Gastrocnemius medialis (tissue), 4 donors: ENCODE results near the gene WNT8B. TPM values are rescaled to one million over a fixed set of nuclear protein-coding genes. Genes with fewer than 3 reads are reported as not detected.

ENCODE experiments used
- ATAC-seq, 2 donors: fragments of 150-250 bp; one replicate each; pipeline ENCODE4 v1.9.1; 2016
- DNase-seq, 2 donors: peaks; one replicate each; pipeline ENCODE4 v3.0.0-alpha.2; 2019
- H3K27ac ChIP-seq, 4 donors: fragments of 200-600 bp; sonication (generic); 1 replicate in 1 of 4; 2 replicates in 3 of 4; pipeline ENCODE4 v1.5.1; 2016 to 2018; ENCODE audit warnings: mild to moderate bottlenecking in 2 of 4, moderate library complexity in 1 of 4
- H3K27me3 ChIP-seq, 3 donors: fragments of 200-600 bp; sonication (generic) in 2 of 3; 1 replicate in 1 of 3; 2 replicates in 2 of 3; pipeline versions ENCODE4 v1.5.1 to v1.6.0; 2016 to 2019; ENCODE audit warnings: mild to moderate bottlenecking in 1 of 3, moderate library complexity in 1 of 3
- H3K36me3 ChIP-seq, 2 donors: fragments of 200-600 bp; sonication (generic) in 1 of 2; one replicate each; pipeline ENCODE4 v1.5.1; 2017 to 2018
- H3K4me1 ChIP-seq, 2 donors: fragments of 200-600 bp; sonication (generic) in 1 of 2; one replicate each; pipeline ENCODE4 v1.5.1; 2016 to 2017; ENCODE audit warnings: mild to moderate bottlenecking in 2 of 2
- H3K4me3 ChIP-seq, 4 donors: fragments of 200-600 bp; sonication (generic) in 3 of 4; 1 replicate in 1 of 4; 2 replicates in 3 of 4; pipeline ENCODE4 v1.5.1; 2016 to 2019; ENCODE audit warnings: mild to moderate bottlenecking in 2 of 4
- H3K9me3 ChIP-seq, 3 donors: fragments of 200-600 bp; sonication (generic) in 2 of 3; 1 replicate in 1 of 3; 2 replicates in 2 of 3; pipeline ENCODE4 v1.5.1; 2016 to 2019
- CTCF ChIP-seq, 5 experiments: fragments of 450-650 bp in 3 of 5; fragments of 200-600 bp in 2 of 5; sonication (generic) in 2 of 5; IDR thresholded peaks in 4 of 5; conservative IDR thresholded peaks in 1 of 5; 1 replicate in 4 of 5; 2 replicates in 1 of 5; pipeline ENCODE4 v1.5.1; 2016 to 2019; ENCODE audit warnings: antibody characterized with exemption in 5 of 5, mild to moderate bottlenecking in 3 of 5, moderate library complexity in 3 of 5
- POLR2A ChIP-seq, 2 donors: fragments of 450-650 bp; IDR thresholded peaks; one replicate each; pipeline ENCODE4 v1.6.1; 2017; ENCODE audit warnings: antibody characterized with exemption in 2 of 2, mild to moderate bottlenecking in 2 of 2, moderate library complexity in 2 of 2
- in situ Hi-C, 4 donors: fragments of 200-750 bp; cut with MboI; loops; one replicate each; pipeline versions ENCODE4 v1.15.0 to v1.8.0; 2017; ENCODE audit warnings: low sequenced_read_pairs in 4 of 4
- intact Hi-C: fragments of 100-400 bp; cut with DNase I; formaldehyde crosslinking; loops from one replicate; pipeline ENCODE4 v1.15.1; 2023; ENCODE audit warnings: low total_unique reads
- total RNA-seq, 4 donors: library from RNA; depleted of rRNA; stranded (reverse); fragments of >200 nt; gene quantifications; one replicate each; pipeline versions ENCODE4 v1.1.0 to v1.2.3, GENCODE V29; 2016

WNT8B gene
- total RNA-seq, 4 donors from 2014 or later: not detected

GRCh38 chr10:100446130-100446761, 16.6 kb upstream of the WNT8B start:
- TF ChIP-seq CTCF (IDR thresholded peaks at IDR 0.05 in 4 of 5, conservative IDR thresholded peaks at IDR 0.05 in 1 of 5) (no peak), POLR2A (IDR thresholded peaks at IDR 0.05) (no peak)
- Histone ChIP-seq H3K27me3 (no peaks in the 10 kb centered on the region), H3K4me1 (no peaks in the 10 kb centered on the region), H3K36me3 (no peaks in the 10 kb centered on the region), H3K9me3 (no peaks in the 10 kb centered on the region), H3K4me3 (no peak overlapping the region), H3K27ac (no peak overlapping the region)
- in situ Hi-C loops (no loop called here), intact Hi-C loops (no loop called here)
- no peak for ATAC-seq
- DNase-seq: no peak

DNA sequence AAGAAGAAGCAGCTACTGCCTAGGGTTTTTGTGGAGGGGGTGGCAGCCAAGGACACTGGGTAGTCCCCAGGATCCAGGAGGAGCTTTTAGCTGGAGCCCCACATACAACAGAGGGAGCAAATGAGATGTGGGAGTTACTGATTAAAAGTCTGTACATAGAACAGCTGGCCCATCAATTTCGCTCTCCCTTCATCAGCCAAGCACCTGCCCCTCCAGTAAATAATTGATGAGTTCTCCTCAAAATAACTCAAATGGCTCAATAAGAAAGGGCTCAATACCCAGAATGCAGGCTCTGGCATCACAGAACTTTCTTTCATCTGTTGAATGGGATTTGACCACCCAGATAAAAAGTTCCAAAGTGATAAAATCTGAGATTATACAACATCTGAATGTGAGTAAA, 15.1 kb upstream of the WNT8B start:
- H3K27me3 ChIP-seq: no peaks in the 10 kb centered on the region
- in situ Hi-C loops: no loop called here
- H3K36me3 ChIP-seq: no peaks in the 10 kb centered on the region
- TF ChIP-seq CTCF (IDR thresholded peaks at IDR 0.05 in 4 of 5, conservative IDR thresholded peaks at IDR 0.05 in 1 of 5): no peak
- TF ChIP-seq POLR2A (IDR thresholded peaks at IDR 0.05): no peak
- no peak for DNase-seq
- H3K27ac ChIP-seq: no peak overlapping the region
- ATAC-seq: no peak
- no peaks in the 10 kb centered on the region for H3K4me1 ChIP-seq
- H3K9me3 ChIP-seq: no peaks in the 10 kb centered on the region
- intact Hi-C loops: no loop called here
- no peak overlapping the region for H3K4me3 ChIP-seq

DNA sequence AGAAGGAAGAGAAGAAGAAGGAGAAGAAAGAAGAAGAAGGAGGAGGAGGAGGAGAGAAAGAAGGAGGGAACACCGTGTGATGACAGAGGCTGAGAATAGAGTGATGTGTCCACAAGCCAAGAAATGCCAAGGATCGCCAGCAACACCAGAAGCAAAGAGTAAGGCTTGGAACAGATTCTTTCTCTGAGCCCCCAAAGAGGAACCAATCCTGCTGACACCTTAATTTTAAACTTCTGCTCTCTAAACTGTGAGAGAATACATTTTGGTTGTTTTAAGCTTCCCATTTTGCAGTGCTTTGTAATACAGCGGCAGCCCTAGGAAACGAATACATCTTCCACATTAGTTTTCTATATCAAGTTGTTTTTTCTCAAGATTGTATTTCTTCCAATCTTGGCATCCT, 13.9 kb upstream of the WNT8B start:
- DNase-seq: no peak

GRCh38 chr10:100468322-100468721, 5.5 kb downstream of the WNT8B start:
- intact Hi-C loops (no loop called here), in situ Hi-C loops (no loop called here)
- Histone ChIP-seq H3K27ac (no peak overlapping the region), H3K4me1 (no peaks in the 10 kb centered on the region), H3K27me3 (no peaks in the 10 kb centered on the region), H3K9me3 (no peaks in the 10 kb centered on the region), H3K4me3 (no peak overlapping the region), H3K36me3 (no peaks in the 10 kb centered on the region)
- no peak for DNase-seq
- TF ChIP-seq POLR2A (IDR thresholded peaks at IDR 0.05): no peak
- TF ChIP-seq CTCF (IDR thresholded peaks at IDR 0.05 in 4 of 5, conservative IDR thresholded peaks at IDR 0.05 in 1 of 5): no peak
- no peak for ATAC-seq

More for the DNA sequence above, 13.9 kb upstream of the WNT8B start:
- H3K27me3 ChIP-seq: no peaks in the 10 kb centered on the region
- in situ Hi-C loops (no loop called here), intact Hi-C loops (no loop called here)
- H3K36me3 ChIP-seq: no peaks in the 10 kb centered on the region
- ATAC-seq: no peak
- no peak overlapping the region for H3K27ac ChIP-seq
- H3K4me3 ChIP-seq: no peak overlapping the region
- H3K4me1 ChIP-seq: no peaks in the 10 kb centered on the region
- TF ChIP-seq CTCF (IDR thresholded peaks at IDR 0.05 in 4 of 5, conservative IDR thresholded peaks at IDR 0.05 in 1 of 5) (no peak), POLR2A (IDR thresholded peaks at IDR 0.05) (no peak)
- H3K9me3 ChIP-seq: no peaks in the 10 kb centered on the region

DNA sequence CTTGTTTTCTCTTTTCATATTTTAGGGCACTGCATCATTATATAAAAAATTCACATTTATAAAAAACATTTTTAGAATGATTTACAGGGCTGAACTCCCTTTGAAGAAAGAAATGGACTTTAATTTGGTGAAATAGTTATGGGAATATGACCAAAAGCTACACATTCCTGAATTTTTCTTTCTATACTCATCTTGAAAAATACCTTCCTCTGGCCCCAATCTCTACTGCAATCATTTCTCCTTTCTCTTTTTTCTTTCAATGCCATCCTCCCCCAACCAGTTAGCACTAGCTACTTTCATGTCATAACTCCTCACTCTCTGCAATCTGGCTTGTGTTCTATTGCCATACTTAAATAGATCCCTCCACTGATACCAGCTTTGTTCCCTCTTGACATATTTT, 6.2 kb downstream of the WNT8B start:
- no peaks in the 10 kb centered on the region for H3K27me3 ChIP-seq
- DNase-seq (no peak), ATAC-seq (no peak)
- TF ChIP-seq CTCF (IDR thresholded peaks at IDR 0.05 in 4 of 5, conservative IDR thresholded peaks at IDR 0.05 in 1 of 5) (no peak), POLR2A (IDR thresholded peaks at IDR 0.05) (no peak)
- in situ Hi-C loops (no loop called here), intact Hi-C loops (no loop called here)
- H3K4me3 ChIP-seq: no peak overlapping the region
- H3K4me1 ChIP-seq: no peaks in the 10 kb centered on the region
- H3K27ac ChIP-seq: no peak overlapping the region
- no peaks in the 10 kb centered on the region for H3K36me3 ChIP-seq
- H3K9me3 ChIP-seq: no peaks in the 10 kb centered on the region
